Activated T-cell treated with anti-CD3 and anti-CD28 coated beads, Interleukin-2, amount 50 U/mL, for 48 hours (primary cell): ENCODE data around the gene MRPL48.
"Not testable (repeated sequence)": the region's sequence is repeated elsewhere in the genome, so short reads cannot be mapped to it uniquely, and the experiment has no call there.

Experiments used
- DNase-seq, 2 experiments: peaks; one replicate each; pipeline ENCODE4 v3.0.0-alpha.2; 2020

Gene MRPL48

DNA sequence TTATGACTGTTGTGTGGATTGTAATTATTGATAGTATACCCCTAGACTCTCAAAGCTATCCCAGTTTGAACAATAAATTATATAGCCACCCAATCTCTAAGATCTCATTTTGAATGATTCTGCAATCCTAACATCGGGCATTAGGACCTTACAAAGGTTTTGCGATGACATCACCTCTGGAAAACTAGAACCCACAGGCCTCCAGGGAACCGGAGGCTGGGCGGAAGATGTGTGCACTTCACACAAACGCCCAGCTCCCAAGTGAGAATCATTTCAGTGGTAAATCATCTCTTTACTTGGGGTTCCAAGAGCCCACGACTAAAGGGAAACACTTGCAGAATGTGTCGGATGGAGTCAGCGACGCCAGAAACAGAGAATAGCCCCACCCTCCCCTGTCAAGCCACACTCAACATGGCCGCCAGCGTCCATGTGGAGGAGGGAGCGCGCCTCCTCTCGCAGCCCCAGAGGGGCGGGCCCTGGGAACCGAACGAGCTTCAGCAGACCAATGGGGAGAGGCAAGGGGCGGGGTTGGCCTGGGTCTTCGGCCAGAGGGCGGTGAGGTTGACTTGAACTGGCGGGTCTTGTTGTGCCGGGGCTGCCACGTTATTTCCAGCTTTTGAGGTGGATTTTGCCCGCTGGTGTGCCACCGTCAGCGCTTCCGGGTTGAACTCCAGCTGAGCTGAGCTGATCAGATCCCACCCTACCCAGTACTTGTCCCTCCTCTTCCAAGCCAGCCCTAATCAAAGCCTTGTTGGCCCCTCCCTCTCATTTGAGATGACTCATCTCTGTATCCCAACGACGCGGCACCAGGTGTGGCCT lies 8.4 kb upstream of the MRPL48 start:
- DNase-seq = peak; percentile 99

DNA sequence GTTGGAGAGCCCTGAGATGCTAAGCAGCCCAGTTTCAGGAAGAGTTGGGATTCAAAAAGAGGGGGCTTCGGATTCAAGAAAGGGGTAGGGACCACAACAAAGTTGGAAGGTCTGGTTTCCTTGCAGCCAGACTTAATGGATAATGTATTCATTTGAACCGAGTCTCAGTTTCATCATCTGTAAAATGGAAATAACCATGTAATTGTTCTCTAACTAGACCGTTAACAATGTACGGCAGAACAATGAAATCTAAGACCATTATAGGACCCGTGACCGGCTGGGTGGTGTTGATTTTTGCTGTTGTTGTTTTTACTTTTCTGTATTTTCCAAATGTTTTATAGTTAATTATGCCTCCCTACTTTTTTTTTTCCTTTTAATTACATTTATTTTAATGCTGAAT lies 6.4 kb upstream of the MRPL48 start:
- no peak for DNase-seq

- no peak for DNase-seq
Measured at GRCh38 chr11:73783483-73784020, 4.1 kb upstream of the MRPL48 start.

DNA sequence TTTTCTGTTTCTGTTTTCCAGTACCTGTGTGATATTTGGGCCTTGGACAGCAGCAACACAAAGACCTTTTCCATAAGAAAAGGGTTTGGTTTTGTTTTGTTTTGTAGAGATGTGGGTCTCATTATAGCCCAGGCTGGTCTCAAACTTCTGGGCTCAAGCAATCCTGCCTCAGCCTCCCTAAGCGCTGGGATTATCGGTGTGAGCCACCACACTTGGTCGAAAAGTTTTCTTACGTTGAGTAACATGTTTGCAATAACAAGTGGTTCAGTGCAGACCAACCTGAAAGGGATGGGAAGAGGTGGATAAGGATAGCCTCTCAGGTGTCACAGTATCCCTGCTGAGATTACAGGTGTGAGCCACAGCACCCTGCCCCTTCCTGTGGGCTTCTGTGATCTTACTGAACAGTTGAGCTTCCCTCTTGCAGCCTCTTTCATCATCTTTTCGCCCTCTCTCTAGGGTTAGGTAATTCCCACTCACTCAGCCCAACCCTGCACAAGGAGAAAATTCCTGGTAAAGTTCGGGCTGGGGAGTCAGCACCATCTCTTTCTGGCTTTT lies 3.5 kb upstream of the MRPL48 start:
- no peak for DNase-seq

- no peak for DNase-seq
Measured at GRCh38 chr11:73784734-73785133, 2.9 kb upstream of the MRPL48 start.

- DNase-seq = not testable (repeated sequence)
Measured at GRCh38 chr11:73785467-73785866, 2.2 kb upstream of the MRPL48 start.

DNA sequence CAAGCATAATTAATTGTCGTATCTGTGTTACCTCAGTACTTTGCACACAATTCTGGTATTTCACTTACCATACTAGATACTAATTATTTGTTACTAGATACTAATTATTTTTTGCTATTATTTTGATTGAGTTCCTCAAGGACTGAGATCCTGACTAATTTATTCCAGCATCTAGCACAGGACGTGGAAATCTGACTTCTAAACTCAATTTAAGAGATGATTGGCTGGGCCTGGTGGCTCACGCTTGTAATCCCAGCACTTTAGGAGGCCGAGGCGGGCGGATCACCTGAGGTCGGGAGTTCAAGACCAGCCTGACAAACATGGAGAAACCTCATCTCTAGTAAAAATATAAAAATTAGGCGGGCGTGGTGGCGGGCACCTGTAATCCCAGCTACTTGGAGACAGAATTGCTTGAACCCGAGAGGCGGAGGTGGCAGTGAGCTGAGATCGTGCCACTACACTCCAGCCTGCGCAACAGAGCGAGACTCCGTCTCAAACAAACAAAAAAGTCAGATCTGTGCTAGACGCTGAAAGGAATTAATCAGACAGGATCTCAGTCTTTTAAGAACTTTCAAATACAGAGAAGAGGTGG lies 527 bp upstream of the MRPL48 start:
- DNase-seq = peak; percentile 32 to 40

DNA sequence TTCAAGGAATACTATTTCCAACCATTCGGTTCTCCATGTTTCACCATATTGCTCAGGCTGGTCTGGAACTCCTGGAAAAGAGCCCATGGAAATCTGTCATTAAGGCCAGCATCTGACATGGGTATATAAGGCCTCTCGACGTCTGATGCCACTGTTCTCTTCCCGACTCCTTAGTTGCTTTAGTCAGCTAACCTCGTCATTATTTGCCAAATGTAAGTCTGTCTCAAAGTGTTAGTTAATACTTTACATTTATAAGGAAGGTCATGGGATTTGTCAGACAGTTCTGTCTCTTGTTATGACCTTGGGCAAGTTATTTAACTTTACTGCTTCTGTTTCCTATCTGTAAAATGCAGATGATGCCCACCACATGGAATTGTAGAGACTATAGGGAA lies 1.6 kb downstream of the MRPL48 start:
- no peak for DNase-seq

- no peak for DNase-seq
Measured at GRCh38 chr11:73792584-73792983, 4.9 kb downstream of the MRPL48 start.

GRCh38 chr11:73795925-73796632 lies 8.4 kb downstream of the MRPL48 start:
- DNase-seq = no peak

DNA sequence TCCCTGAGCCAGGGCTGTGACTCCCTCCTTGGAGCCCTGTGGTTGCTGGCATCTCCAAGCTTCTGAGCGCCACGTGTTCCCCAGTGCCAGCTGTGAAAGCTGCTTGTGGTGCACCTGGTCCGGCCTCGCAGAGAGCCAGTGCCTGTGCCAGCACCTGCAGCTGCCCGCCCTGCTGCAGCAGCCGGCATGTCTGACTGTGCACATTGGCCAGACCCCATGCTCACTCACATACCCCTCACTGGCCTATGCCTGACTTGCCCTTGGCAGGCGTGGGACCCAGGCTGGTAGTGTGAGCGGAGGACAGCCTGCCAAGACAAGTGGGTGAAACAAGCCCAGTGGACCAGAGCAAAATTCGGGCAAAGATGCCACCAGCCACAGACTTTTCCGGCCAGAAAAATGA lies 9.8 kb downstream of the MRPL48 start:
- no peak for DNase-seq

GRCh38 chr11:73800276-73800806 lies 12.7 kb downstream of the MRPL48 start:
- no peak for DNase-seq

DNA sequence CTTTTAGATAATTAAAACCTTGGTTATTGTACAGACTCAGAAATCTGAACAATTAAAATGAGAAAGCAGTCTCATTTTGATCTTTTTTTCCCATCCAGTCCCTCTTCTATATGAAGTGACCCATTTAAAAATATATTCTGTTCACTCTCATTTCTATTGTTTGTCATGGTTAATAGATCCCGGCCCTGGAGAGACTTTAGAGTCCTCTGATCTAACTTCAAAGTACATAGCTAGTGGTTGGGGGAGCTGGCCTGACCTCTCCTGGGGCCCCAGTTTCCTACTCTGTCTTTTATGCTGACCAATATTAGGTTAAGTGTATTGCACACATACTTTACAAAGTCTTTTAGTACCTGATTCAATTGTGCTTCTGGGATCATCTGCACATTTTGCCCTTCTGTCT lies 13.5 kb downstream of the MRPL48 start:
- DNase-seq = no peak

DNA sequence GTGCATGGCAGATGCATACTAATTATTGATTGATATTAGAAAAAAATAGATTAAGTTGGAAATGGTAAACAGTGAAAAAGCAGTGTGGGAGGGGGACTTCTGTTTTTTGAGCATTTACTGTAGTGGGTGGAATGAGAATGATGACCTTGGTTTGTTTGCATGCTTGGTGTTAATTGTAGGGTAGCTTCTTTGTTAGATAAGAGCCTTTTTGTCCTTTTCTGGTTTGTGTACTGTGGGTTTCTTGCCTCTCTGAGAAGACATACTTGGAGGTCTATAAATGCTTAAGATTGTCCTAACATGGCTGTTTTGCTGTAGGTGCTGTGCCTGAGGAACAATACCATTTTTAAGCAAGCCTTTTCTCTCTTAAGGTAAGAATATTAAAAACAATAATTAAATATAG lies 17.0 kb downstream of the MRPL48 start:
- DNase-seq = no peak

DNA sequence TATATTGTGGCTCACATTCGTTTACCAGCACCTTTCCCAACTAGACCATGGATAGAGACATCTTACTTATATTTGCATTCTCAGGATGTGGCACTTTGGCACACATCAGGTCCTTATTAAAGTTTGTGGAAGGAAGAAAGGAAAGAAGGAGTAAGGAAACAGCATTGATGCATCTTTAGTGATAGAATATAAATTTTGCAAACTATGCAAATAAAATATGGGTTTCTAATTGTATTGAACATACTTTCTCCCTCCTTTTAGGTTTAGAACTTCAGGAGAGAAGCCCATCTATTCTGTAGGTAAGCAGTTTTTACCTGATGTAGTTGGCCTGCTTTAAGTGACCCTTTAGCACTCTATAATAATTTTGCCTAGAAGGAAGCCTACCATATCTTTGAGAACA lies 20.4 kb downstream of the MRPL48 start:
- DNase-seq = no peak

DNA sequence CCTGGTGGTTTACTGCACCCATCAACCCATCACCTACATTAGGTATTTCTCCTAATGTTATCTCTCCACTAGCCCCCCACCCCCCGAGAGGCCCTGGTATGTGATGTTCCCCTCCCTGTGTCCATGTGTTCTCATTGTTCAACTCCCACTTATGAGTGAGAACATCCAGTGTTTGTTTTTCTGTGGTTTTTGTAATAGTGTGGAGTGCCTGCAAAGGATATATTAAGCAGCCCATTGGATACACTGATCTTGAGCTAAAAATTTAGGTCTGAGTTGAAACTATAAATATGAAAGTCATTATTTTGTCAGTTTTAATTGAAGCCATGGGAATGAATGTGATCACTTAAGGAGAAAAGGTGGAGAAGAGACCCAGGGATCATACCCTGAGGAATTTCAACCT lies 23.0 kb downstream of the MRPL48 start:
- no peak for DNase-seq

DNA sequence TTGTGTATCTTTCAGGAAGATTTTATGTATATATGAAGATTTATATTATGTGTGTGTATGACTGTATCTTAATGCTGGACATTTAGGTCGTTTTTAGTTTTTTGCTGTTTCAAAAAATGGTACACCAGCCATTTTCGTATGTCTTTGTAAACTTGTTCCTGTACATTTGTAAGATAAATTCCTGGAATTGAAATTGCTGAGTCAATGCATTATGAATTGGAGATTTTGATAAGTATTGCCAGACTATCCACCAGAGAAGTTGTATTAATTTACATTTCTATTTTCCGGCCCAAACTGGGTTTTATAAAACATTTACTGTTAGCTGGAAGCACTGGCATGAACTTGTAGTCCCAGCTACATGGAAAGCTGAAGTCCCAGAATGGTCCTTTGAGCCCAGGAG lies 24.6 kb downstream of the MRPL48 start:
- no peak for DNase-seq

DNA sequence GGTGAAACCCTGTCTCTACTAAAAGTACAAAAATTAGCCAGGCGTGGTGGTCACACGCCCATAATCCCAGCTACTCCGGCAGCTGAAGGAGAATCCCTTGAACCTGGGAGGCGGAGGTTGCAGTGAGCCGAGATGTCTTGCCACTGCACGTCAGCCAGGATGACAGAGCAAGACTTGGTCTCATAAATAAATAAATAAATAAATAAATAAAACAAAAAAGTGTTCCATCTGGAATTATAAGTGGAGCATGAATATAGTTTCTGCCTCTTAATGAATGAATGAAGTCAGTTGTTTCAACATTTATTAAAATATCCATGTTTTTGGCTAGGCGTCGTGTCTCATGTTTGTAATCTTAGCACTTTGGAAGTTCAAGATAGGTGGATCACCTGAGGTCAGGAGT lies 27.1 kb downstream of the MRPL48 start:
- no peak for DNase-seq

- DNase-seq = no peak
Measured at GRCh38 chr11:73818846-73819245, 31.2 kb downstream of the MRPL48 start.

DNA sequence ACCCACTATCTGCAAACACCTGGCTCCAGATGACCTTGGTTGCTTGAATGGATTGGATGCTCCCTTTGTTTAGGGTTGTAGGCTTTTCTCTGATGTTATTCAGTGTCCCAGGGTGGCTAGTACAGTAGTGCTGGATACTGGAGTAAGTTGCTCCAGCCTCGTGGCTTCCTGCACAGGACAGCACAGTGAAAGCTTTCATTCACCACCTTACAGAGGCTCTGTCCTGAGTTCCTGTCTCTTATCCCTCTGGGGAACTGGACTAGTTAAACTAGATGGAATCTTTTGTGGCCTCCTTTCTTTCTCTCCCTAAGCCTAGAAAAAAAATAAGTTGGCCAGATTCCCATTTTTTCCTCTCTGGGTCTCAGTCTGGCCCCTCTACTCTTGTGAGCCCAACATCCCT lies 42.6 kb downstream of the MRPL48 start:
- no peak for DNase-seq

DNA sequence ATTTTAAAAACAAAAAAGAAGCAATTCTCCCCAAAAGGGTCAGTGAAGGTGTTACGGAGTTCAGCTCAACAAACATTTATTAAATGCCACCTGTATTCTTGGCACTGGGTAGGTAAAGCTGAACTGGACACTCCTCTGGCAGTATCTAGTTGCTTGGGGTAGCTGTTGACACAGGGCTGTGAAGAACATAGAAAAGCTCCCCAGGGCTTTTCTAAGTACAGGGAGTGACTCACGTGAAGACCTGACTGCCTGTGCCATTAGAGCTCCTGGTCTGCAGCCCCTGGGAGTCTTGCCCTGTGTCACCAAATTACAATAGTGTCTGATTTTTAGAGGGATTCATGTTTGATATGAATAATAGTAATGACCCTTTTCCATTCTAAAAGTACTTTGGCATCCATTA lies 45.4 kb downstream of the MRPL48 start:
- DNase-seq = no peak

DNA sequence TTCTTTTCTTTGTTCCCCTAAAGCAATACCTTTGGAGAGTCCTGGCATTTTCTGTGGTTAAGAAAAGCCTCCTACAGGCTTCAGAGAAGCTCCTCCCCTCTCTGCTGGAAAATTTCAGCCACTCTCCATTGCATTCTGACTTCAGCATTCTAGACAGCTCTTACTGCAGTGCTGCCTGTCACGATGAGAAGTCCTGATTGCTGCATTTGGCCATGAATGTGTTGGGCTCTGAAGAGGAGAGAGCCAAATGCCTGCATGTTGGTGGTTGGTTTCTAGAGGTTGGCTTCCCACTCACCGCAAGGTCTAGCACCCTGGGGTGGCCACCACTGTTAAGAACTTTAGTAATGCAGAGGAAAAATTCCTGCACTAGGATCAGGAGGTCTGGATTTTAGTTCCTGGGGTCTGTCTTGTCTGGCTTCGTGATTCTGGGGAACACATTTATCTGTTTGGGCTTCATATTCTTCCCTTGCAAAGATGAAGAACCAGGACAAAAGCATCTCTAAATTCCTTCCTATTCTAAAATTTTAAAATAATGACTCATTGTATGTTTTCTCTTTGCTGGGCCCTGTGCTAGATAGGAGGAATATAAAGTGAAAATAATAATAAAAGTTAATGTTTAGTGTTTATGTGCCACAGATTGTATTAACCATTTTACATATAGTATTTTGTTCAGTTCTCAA lies 50.9 kb downstream of the MRPL48 start:
- no peak for DNase-seq

DNA sequence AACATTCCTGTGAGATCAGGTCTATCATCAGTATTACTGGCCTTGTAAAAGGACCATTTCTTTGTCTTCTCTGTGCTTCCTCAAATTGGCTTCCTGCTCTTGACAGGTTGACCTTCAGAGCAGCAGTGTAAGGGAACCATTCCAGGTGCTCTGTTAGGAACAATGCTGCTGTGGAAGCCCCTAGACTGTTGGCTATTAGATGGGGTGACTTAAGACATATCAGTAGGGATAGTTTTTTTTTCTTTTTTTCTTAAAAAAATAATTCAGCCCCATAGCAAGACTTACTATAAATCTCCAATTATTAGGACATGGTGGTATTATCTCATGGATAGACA lies 51.4 kb downstream of the MRPL48 start:
- DNase-seq = no peak
